WTC11 (cell line): ENCODE measurements around the gene STAP2. TPM values are rescaled to one million over a fixed set of nuclear protein-coding genes. Genes with fewer than 3 reads are reported as not detected.

Experiments
- ATAC-seq: fragments of 200-7000 bp; cut with Tn5 transposase; 2 replicates; pipeline ENCODE4 v1.10.0; 2021; ENCODE audit warnings: mild to moderate bottlenecking, moderate library complexity
- CTCF ChIA-PET: fragments of 300-600 bp; sonication (Branson Sonifier 250); formaldehyde crosslinking; loops from one replicate; lab custom pipeline; 2021; ENCODE audit warnings: antibody characterized with exemption; lab: Charles Lee
- POLR2A ChIA-PET: fragments of 350-600 bp; sonication (Branson Sonifier 250); formaldehyde crosslinking; loops from one replicate; lab custom pipeline; 2021; ENCODE audit warnings: antibody characterized with exemption; lab: Charles Lee
- DNase-seq: peaks from one replicate; pipeline ENCODE4 v3.0.0; 2021; ENCODE audit warnings: low spot score
- H3K27ac Mint-ChIP-seq: 2 replicates; pipeline ENCODE4 v1.8.0; 2021; ENCODE audit warnings: mixed read lengths
- H3K27me3 Mint-ChIP-seq: 2 replicates; pipeline ENCODE4 v1.8.0; 2021; ENCODE audit warnings: low read depth, mild to moderate bottlenecking, moderate library complexity, mixed read lengths
- H3K36me3 Mint-ChIP-seq: 2 replicates; pipeline ENCODE4 v1.8.0; 2021; ENCODE audit warnings: mixed read lengths
- H3K4me1 Mint-ChIP-seq: 2 replicates; pipeline ENCODE4 v1.8.0; 2022; ENCODE audit warnings: mixed read lengths
- H3K4me3 Mint-ChIP-seq: 2 replicates; pipeline ENCODE4 v1.8.0; 2021; ENCODE audit warnings: mild to moderate bottlenecking, moderate library complexity, mixed read lengths
- H3K9me3 Mint-ChIP-seq: 2 replicates; pipeline ENCODE4 v1.8.0; 2021; ENCODE audit warnings: mixed read lengths
- CREM ChIP-seq: sonication (generic); formaldehyde crosslinking; IDR thresholded peaks from 2 replicates; pipeline ENCODE4 v1.8.1; 2022; ENCODE audit warnings: mild to moderate bottlenecking, missing genetic modification reagents, moderate library complexity
- EMX1 ChIP-seq: fragments of 250-450 bp; sonication (Bioruptor Pico); IDR thresholded peaks from 2 replicates; pipeline ENCODE4 v1.8.0; 2021; ENCODE audit warnings: mild to moderate bottlenecking
- HMGA2 ChIP-seq: fragments of 250-450 bp; sonication (Bioruptor Pico); IDR thresholded peaks from 2 replicates; pipeline ENCODE4 v1.4.0; 2021; ENCODE audit warnings: mild to moderate bottlenecking, moderate library complexity
- JAZF1 ChIP-seq: fragments of 250-450 bp; sonication (Bioruptor Pico); IDR thresholded peaks from 2 replicates; pipeline ENCODE4 v1.9.0; 2021; ENCODE audit warnings: moderate library complexity, mild to moderate bottlenecking, inconsistent platforms
- SP1 ChIP-seq: sonication (generic); formaldehyde crosslinking; conservative IDR thresholded peaks from 2 replicates; pipeline ENCODE4 v1.8.1; 2022; ENCODE audit warnings: missing genetic modification reagents
- TCF7 ChIP-seq: sonication (generic); formaldehyde crosslinking; IDR thresholded peaks from 2 replicates; pipeline ENCODE4 v1.8.0; 2022; ENCODE audit warnings: mild to moderate bottlenecking, low read depth, missing genetic modification reagents, moderate library complexity
- TP53 ChIP-seq: sonication (generic); formaldehyde crosslinking; IDR thresholded peaks from 2 replicates; pipeline ENCODE4 v1.8.1; 2023; ENCODE audit warnings: mild to moderate bottlenecking, missing genetic modification reagents
- ZNF121 ChIP-seq: sonication (generic); formaldehyde crosslinking; IDR thresholded peaks from 2 replicates; pipeline ENCODE4 v1.8.0; 2023; ENCODE audit warnings: missing genetic modification reagents
- ZNF263 ChIP-seq: sonication (generic); formaldehyde crosslinking; IDR thresholded peaks from 2 replicates; pipeline ENCODE4 v1.8.1; 2022; ENCODE audit warnings: low read depth, mild to moderate bottlenecking, moderate library complexity, missing genetic modification reagents
- ZNF396 ChIP-seq: fragments of 250-450 bp; sonication (Bioruptor Pico); IDR thresholded peaks from 2 replicates; pipeline ENCODE4 v1.8.0; 2021; ENCODE audit warnings: mild to moderate bottlenecking, moderate library complexity, borderline replicate concordance
- total RNA-seq: library from RNA; stranded (reverse); gene quantifications from 3 replicates; pipeline ENCODE4 v1.2.3, GENCODE V29; 2021
- TF ChIP-seq, protein P1 (sequence below): sonication (generic); formaldehyde crosslinking; conservative IDR thresholded peaks from 2 replicates; pipeline ENCODE4 v1.8.1; 2023; ENCODE audit warnings: mild to moderate bottlenecking, low read depth, missing genetic modification reagents, moderate library complexity
- TF ChIP-seq, protein P2 (sequence below): sonication (generic); formaldehyde crosslinking; IDR thresholded peaks from 2 replicates; pipeline ENCODE4 v1.8.1; 2023; ENCODE audit warnings: mild to moderate bottlenecking, missing genetic modification reagents
- TF ChIP-seq, protein P3 (sequence below): sonication (generic); formaldehyde crosslinking; IDR thresholded peaks from 2 replicates; pipeline ENCODE4 v1.8.1; 2022; ENCODE audit warnings: mild to moderate bottlenecking, moderate library complexity, missing genetic modification reagents

STAP2 gene
- total RNA-seq, 1 experiment from 2014 or later, result 18.2 TPM

DNA sequence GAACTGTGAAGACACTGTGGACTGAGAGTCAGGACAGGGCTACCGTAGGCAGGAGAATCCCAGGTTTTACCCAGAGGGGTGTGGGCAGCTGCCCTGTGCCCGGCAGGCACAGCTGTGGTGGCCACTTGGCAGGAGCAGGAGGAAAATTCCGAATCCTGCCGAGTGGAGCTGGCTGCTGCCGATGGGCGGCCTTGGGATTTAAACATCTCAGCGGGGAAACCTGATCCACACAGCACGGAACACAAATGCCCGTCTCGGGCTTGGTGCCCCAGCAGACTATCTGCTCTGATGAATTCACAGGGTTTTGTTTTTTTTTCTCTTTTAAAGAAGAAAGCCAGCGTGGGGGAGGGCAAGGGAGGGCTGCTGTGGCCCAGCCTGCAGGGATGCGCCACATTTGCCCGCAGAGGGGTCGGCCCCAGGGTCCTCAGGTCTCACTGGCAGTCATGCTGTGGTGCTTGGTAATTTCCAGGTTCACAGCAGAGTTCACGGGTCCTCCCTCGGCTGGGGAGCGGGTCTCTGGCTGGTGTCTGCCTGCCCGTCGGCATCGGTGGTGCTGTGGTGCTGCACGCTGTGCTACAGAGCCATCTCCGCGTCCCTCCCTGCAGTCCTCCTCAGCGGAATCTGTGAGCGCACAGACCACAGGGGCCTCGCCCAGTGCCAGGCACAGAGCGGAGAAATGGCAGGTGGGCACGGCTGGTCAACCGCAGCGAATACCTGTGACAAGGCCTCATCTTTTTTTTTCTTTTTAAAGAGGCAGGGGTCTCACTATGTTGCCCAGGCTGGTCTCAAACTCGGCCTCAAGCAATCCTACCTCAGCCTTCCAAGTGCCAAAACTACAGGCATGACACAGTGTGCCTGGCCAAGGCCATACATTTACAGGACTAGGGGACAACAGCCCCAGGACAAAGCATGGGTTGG lies 32.9 kb upstream of the STAP2 start:
- Mint-ChIP-seq H3K36me3 (no peaks in the 10 kb centered on the region; the same call in 1 of the 2 replicates), H3K27ac (0 out of 2 replicates have a peak overlapping the region, but pooled peaks have one; percentile 60), H3K4me1 (peaks cover 37% of the 10 kb centered on the region), H3K27me3 (no peaks in the 10 kb centered on the region), H3K9me3 (no peaks in the 10 kb centered on the region), H3K4me3 (no peak overlapping the region)
- DNase-seq (no peak), ATAC-seq (no peak)
- ChIA-PET CTCF (interaction anchor here (0.8 to 0.9 kb wide), 2 partner anchors 22 to 105 kb away, joined by 3 read pairs; no protein-coding TSS in a partner anchor), POLR2A (no interaction called here)
- TF ChIP-seq, protein P1, sequence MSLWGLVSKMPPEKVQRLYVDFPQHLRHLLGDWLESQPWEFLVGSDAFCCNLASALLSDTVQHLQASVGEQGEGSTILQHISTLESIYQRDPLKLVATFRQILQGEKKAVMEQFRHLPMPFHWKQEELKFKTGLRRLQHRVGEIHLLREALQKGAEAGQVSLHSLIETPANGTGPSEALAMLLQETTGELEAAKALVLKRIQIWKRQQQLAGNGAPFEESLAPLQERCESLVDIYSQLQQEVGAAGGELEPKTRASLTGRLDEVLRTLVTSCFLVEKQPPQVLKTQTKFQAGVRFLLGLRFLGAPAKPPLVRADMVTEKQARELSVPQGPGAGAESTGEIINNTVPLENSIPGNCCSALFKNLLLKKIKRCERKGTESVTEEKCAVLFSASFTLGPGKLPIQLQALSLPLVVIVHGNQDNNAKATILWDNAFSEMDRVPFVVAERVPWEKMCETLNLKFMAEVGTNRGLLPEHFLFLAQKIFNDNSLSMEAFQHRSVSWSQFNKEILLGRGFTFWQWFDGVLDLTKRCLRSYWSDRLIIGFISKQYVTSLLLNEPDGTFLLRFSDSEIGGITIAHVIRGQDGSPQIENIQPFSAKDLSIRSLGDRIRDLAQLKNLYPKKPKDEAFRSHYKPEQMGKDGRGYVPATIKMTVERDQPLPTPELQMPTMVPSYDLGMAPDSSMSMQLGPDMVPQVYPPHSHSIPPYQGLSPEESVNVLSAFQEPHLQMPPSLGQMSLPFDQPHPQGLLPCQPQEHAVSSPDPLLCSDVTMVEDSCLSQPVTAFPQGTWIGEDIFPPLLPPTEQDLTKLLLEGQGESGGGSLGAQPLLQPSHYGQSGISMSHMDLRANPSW (CRISPR knock-in tag), result no peak
- TF ChIP-seq SP1 (CRISPR knock-in tag) (no peak), HMGA2 (CRISPR knock-in tag) (no peak), TP53 (no peak), ZNF121 (CRISPR knock-in tag) (peak; percentile 37; the same call in 1 of the 2 replicates), JAZF1 (CRISPR knock-in tag) (no peak)

DNA sequence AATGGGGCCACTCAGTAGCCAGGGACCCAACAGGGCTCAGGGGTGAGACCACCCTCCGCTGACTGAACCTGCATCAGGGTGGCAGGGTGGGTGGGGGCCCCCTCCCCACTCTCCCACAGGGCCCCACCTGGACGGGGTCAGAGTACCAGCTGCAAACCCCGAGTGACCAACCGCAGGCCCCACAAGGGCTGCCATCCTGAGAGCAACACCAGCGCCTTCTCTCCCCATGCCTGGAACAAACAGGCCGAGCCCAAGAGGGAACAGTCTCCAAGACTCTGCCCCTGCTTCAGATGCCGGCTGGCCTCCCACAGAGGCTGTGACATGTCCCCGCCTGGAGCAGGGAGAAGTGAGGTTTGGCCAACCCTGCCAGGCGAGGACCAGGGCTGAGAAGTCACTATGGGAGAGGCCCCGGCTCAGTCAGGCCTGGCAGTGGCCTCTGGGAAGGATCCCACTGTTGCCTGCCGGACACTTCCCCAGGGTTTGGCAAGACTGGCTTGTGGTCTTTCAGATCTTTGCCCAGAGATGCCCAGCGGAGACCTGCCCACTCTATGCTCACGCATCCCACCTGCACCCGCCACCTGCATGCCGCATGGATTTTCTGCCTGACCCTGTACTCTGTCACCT lies 31.9 kb upstream of the STAP2 start:
- Mint-ChIP-seq H3K27ac (0 out of 2 replicates have a peak overlapping the region, but pooled peaks have one; percentile 60), H3K36me3 (no peaks in the 10 kb centered on the region; the same call in 1 of the 2 replicates), H3K4me1 (peaks cover 27% of the 10 kb centered on the region), H3K9me3 (no peaks in the 10 kb centered on the region), H3K4me3 (no peak overlapping the region), H3K27me3 (no peaks in the 10 kb centered on the region)
- TF ChIP-seq, protein P1 (CRISPR knock-in tag), result no peak
- TF ChIP-seq TCF7 (CRISPR knock-in tag), result 0 out of 2 replicates have a peak, but pooled peaks have one; percentile 30
- DNase-seq, result no peak
- ChIA-PET CTCF (interaction anchor here (0.7 to 1.8 kb wide), 15 partner anchors 10 to 155 kb away, joined by 3 to 23 read pairs (median 7); partner anchors contain the start of genes CHAF1A, MPND and SH3GL1), POLR2A (interaction anchor here (1.4 kb wide), 1 partner anchor 20 kb away, joined by 7 read pairs; no protein-coding TSS in a partner anchor)
- no peak for ATAC-seq

DNA sequence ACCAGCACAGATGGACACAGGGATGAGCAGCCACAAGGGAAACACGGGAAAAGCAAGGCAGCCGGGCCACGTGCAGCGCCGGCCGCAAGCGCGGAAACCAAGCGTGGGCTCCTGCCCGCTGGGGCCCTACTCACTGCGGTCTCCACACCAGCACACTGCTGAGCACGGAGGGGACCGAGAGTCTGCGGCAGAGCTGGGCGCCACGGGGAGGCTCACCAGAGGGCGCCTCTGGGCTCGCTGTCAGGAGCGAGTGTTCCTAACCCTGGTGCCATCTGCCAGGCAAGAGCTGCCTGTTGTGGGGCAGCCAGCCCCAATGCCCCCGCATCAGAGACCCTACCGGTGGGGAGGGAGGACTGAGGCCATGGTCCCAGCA lies 31.2 kb upstream of the STAP2 start:
- DNase-seq (peak; percentile 63), ATAC-seq (peak; percentile 69)
- Mint-ChIP-seq H3K27me3 (no peaks in the 10 kb centered on the region), H3K27ac (peak overlapping the region; percentile 88; the same call in 1 of the 2 replicates), H3K9me3 (no peaks in the 10 kb centered on the region), H3K36me3 (no peaks in the 10 kb centered on the region; the same call in 1 of the 2 replicates)
- CTCF ChIA-PET, result interaction anchor here (0.7 to 1.8 kb wide), 16 partner anchors 11 to 155 kb away, joined by 3 to 23 read pairs (median 6); partner anchors contain the start of genes CHAF1A, MPND and SH3GL1
- POLR2A ChIA-PET, result interaction anchor here (1.4 kb wide), 1 partner anchor 21 kb away, joined by 7 read pairs; no protein-coding TSS in a partner anchor
- TF ChIP-seq, protein P2, sequence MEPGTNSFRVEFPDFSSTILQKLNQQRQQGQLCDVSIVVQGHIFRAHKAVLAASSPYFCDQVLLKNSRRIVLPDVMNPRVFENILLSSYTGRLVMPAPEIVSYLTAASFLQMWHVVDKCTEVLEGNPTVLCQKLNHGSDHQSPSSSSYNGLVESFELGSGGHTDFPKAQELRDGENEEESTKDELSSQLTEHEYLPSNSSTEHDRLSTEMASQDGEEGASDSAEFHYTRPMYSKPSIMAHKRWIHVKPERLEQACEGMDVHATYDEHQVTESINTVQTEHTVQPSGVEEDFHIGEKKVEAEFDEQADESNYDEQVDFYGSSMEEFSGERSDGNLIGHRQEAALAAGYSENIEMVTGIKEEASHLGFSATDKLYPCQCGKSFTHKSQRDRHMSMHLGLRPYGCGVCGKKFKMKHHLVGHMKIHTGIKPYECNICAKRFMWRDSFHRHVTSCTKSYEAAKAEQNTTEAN (CRISPR knock-in tag), result no peak
- TF ChIP-seq CREM (CRISPR knock-in tag) (no peak), EMX1 (CRISPR knock-in tag) (no peak), ZNF263 (CRISPR knock-in tag) (no peak), ZNF396 (CRISPR knock-in tag) (no peak), TP53 (no peak)
- TF ChIP-seq, protein P3, sequence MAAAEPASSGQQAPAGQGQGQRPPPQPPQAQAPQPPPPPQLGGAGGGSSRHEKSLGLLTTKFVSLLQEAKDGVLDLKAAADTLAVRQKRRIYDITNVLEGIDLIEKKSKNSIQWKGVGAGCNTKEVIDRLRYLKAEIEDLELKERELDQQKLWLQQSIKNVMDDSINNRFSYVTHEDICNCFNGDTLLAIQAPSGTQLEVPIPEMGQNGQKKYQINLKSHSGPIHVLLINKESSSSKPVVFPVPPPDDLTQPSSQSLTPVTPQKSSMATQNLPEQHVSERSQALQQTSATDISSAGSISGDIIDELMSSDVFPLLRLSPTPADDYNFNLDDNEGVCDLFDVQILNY (CRISPR knock-in tag), result no peak
- TF ChIP-seq, all 79 proteins: peak for 0
- Mint-ChIP-seq H3K4me3 (no peak overlapping the region), H3K4me1 (peaks cover 21% of the 10 kb centered on the region)
